Upper lobe of right lung (tissue), 1 donor: ENCODE measurements around the gene BEND5. TPM values are rescaled to one million over a fixed set of nuclear protein-coding genes. Genes with fewer than 3 reads are reported as not detected.

Source experiments
- ATAC-seq: fragments of 200-7000 bp; cut with Tn5 transposase; one replicate; pipeline ENCODE4 v1.9.1; 2020; ENCODE audit warnings: mild to moderate bottlenecking, moderate library complexity
- DNase-seq: peaks from one replicate; pipeline ENCODE4 v3.0.0-alpha.2; 2020
- H3K27ac ChIP-seq: fragments of 200-600 bp; one replicate; pipeline ENCODE4 v1.8.0; 2022
- H3K27me3 ChIP-seq: fragments of 200-600 bp; one replicate; pipeline ENCODE4 v1.8.0; 2022; ENCODE audit warnings: mild to moderate bottlenecking
- H3K36me3 ChIP-seq: fragments of 200-600 bp; one replicate; pipeline ENCODE4 v1.8.0; 2022
- H3K4me1 ChIP-seq: fragments of 200-600 bp; one replicate; pipeline ENCODE4 v1.8.0; 2022
- H3K4me3 ChIP-seq: fragments of 200-600 bp; one replicate; pipeline ENCODE4 v1.8.0; 2022; ENCODE audit warnings: mild to moderate bottlenecking
- H3K9me3 ChIP-seq: fragments of 200-600 bp; one replicate; pipeline ENCODE4 v1.8.0; 2022
- intact Hi-C: fragments of 100-400 bp; cut with DNase I; formaldehyde crosslinking; loops from one replicate; pipeline ENCODE4 v1.11.0; 2022
- total RNA-seq: library from RNA; stranded (reverse); fragmentation: NEBNext Ultra II Directional; extraction: Animal tissue kit (Norgen Biotek cat#: 25700); gene quantifications from one replicate; pipeline ENCODE4 v1.2.1, GENCODE V29; 2021
- TF ChIP-seq, protein P1 (sequence below): fragments of 200-600 bp; IDR thresholded peaks from one replicate; pipeline ENCODE4 v1.8.0; 2022; ENCODE audit warnings: antibody characterized with exemption
- donor health status: DM: no; HTN: yes; CAD: no; lungs with severe emphysema.

Gene BEND5
- total RNA-seq, 1 donor from 2014 or later: 3.4 TPM

GRCh38 chr1:48808496-48808895 is 31.8 kb upstream of the BEND5 start:
- Histone ChIP-seq H3K27ac (no peak overlapping the region), H3K27me3 (no peaks in the 10 kb centered on the region), H3K4me3 (no peak overlapping the region), H3K4me1 (no peaks in the 10 kb centered on the region), H3K9me3 (no peaks in the 10 kb centered on the region), H3K36me3 (no peaks in the 10 kb centered on the region)
- no peak for DNase-seq
- TF ChIP-seq, protein P1, sequence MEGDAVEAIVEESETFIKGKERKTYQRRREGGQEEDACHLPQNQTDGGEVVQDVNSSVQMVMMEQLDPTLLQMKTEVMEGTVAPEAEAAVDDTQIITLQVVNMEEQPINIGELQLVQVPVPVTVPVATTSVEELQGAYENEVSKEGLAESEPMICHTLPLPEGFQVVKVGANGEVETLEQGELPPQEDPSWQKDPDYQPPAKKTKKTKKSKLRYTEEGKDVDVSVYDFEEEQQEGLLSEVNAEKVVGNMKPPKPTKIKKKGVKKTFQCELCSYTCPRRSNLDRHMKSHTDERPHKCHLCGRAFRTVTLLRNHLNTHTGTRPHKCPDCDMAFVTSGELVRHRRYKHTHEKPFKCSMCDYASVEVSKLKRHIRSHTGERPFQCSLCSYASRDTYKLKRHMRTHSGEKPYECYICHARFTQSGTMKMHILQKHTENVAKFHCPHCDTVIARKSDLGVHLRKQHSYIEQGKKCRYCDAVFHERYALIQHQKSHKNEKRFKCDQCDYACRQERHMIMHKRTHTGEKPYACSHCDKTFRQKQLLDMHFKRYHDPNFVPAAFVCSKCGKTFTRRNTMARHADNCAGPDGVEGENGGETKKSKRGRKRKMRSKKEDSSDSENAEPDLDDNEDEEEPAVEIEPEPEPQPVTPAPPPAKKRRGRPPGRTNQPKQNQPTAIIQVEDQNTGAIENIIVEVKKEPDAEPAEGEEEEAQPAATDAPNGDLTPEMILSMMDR: no peak
- ATAC-seq: no peak
- intact Hi-C loops: no loop called here

- Histone ChIP-seq H3K4me1 (no peaks in the 10 kb centered on the region), H3K27ac (no peak overlapping the region), H3K36me3 (no peaks in the 10 kb centered on the region), H3K27me3 (no peaks in the 10 kb centered on the region), H3K4me3 (no peak overlapping the region), H3K9me3 (no peaks in the 10 kb centered on the region)
- intact Hi-C loops: no loop called here
- DNase-seq (no peak), ATAC-seq (no peak)
- TF ChIP-seq, protein P1: no peak
Observed at GRCh38 chr1:48807554-48808260, 31.0 kb upstream of the BEND5 start.

GRCh38 chr1:48803474-48803873 is 26.8 kb upstream of the BEND5 start:
- Histone ChIP-seq H3K27me3 (no peaks in the 10 kb centered on the region), H3K4me3 (no peak overlapping the region), H3K27ac (no peak overlapping the region), H3K4me1 (no peaks in the 10 kb centered on the region), H3K36me3 (no peaks in the 10 kb centered on the region), H3K9me3 (no peaks in the 10 kb centered on the region)
- ATAC-seq: no peak
- TF ChIP-seq, protein P1: no peak
- intact Hi-C loops: no loop called here
- no peak for DNase-seq

DNA sequence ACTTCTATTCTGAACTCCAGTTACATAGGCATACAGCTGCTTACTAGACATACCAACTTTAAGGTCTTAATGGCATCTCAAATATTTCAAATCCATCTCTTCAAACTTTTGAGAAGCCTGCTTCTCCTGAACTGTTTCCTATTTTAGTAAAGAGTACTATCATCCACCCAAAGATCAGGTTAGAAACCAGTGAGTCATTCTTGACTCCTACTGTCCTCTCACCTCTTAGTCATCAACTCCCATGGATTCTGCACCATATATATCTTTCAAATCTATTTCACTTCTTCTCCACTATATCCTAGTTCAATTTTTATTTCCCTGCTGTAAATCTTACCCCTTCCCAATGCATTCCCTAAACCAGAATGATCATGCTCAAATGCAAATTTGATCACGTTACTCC is 18.1 kb upstream of the BEND5 start:
- H3K9me3 ChIP-seq: no peaks in the 10 kb centered on the region
- H3K4me1 ChIP-seq: no peaks in the 10 kb centered on the region
- no peaks in the 10 kb centered on the region for H3K27me3 ChIP-seq
- DNase-seq (no peak), ATAC-seq (no peak)
- H3K36me3 ChIP-seq: no peaks in the 10 kb centered on the region
- intact Hi-C loops: no loop called here
- TF ChIP-seq, protein P1: no peak
- no peak overlapping the region for H3K27ac ChIP-seq
- no peak overlapping the region for H3K4me3 ChIP-seq

DNA sequence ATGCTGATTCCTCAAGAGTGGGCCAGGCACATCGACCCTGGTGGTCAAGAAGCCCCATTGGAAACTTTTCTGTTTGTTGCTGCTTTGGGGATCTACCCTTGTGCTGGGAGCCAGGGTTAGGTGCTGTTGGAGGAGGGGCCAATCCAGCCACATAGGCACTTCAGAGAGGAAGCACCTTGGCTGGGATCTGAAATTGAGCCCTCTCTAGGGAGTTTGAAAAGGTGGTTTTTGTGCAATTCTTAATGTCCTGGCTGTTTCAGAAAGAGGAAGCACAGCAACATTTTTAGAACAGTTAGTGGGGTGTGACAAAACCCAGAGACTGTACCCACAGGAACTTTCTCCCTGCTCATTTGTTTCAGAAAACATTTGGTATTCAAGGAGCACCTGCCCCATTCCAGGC is 17.2 kb upstream of the BEND5 start:
- H3K4me3 ChIP-seq: no peak overlapping the region
- TF ChIP-seq, protein P1: no peak
- no peaks in the 10 kb centered on the region for H3K36me3 ChIP-seq
- ATAC-seq (no peak), DNase-seq (no peak)
- no peaks in the 10 kb centered on the region for H3K27me3 ChIP-seq
- intact Hi-C loops: no loop called here
- H3K9me3 ChIP-seq: no peaks in the 10 kb centered on the region
- H3K27ac ChIP-seq: no peak overlapping the region
- H3K4me1 ChIP-seq: no peaks in the 10 kb centered on the region

- intact Hi-C loops: no loop called here
- H3K9me3 ChIP-seq: no peaks in the 10 kb centered on the region
- H3K27me3 ChIP-seq: no peaks in the 10 kb centered on the region
- TF ChIP-seq, protein P1: no peak
- no peak for DNase-seq
- no peak overlapping the region for H3K27ac ChIP-seq
- H3K4me3 ChIP-seq: no peak overlapping the region
- H3K36me3 ChIP-seq: no peaks in the 10 kb centered on the region
- no peak for ATAC-seq
- no peaks in the 10 kb centered on the region for H3K4me1 ChIP-seq
Observed at GRCh38 chr1:48792961-48793360, 16.3 kb upstream of the BEND5 start.
